GM19372 (cell line): ENCODE results near the gene TMC4.
"Not testable (repeated sequence)": the region's sequence is repeated elsewhere in the genome, so short reads cannot be mapped to it uniquely, and the experiment has no call there.

Experiments used
- ATAC-seq: cut with Tn5 transposase; IDR thresholded peaks from one replicate; pipeline ENCODE4 v1.9.1; 2021; ENCODE audit warnings: mild to moderate bottlenecking, low read depth, moderate library complexity; ENCODE audit not compliant: unreplicated experiment

The TMC4 gene

GRCh38 chr19:54206030-54206830, 33.3 kb upstream of the TMC4 start:
- ATAC-seq = no peak

GRCh38 chr19:54204767-54205468, 32.0 kb upstream of the TMC4 start:
- ATAC-seq = no peak

DNA sequence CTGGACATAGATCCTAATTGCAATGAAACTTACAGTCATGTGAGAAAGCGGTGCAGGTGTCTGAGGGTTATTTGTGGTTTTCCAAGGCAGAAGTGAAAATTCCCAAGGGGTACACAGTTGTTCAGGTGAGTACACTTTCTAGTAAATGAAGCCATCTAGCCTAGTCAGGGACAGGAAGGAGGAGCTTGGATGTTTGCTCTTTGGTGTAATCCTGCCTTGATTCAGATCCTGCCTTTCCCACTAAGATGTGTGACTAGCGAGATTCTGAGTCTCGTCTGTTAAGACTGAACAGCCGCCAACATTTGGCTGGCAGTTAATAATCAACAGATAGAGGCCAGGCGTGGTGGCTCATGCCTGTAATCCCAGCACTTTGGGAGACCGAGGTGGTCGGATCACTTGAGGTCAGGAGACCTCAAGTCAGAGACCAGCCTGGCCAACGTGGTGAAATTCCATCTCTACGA, 30.2 kb upstream of the TMC4 start:
- ATAC-seq = no peak

- no peak for ATAC-seq
Observed at GRCh38 chr19:54201980-54202379, 29.0 kb upstream of the TMC4 start.

DNA sequence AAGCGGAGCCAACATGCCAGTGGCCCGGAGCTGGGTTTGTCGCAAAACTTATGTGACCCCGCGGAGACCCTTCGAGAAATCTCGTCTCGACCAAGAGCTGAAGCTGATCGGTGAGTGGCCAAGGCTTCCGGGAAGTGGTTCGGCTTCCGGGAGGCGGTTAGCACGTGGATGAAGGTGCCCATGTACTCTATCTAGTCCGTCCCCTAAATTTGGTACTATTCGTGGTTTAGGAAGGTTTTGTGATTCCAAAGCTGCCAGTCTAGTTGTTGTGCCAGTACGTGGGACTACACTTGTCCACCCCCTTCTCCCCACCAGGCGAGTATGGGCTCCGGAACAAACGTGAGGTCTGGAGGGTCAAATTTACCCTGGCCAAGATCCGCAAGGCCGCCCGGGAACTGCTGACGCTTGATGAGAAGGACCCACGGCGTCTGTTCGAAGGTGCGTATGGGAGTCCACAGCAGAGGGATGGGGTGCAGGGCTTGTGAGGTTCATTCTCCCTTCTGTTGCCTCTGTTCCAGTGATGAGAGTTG, 28.3 kb upstream of the TMC4 start:
- peak; percentile 2 for ATAC-seq

DNA sequence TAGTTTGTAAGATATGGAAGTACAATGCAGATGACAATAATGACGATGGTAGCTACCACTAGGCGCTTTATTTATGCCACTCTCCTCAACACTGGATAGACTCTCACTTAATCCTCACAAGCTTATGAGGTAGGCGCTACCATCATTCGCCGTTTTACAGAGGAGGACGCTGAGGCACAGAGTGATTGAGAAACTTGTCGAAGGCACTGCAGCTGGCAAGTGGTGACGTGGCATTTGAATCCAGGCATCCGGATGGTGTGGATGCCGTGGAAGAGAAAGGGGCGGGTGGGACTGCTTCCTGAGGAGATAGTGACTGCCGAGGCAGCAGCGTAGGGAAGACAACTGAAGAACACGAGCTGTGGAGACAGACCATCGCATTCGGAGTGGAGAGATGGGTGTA, 26.4 kb upstream of the TMC4 start:
- no peak for ATAC-seq

- ATAC-seq = no peak
Observed at GRCh38 chr19:54197121-54197520, 24.2 kb upstream of the TMC4 start.

- ATAC-seq = no peak
Observed at GRCh38 chr19:54196536-54196935, 23.6 kb upstream of the TMC4 start.

DNA sequence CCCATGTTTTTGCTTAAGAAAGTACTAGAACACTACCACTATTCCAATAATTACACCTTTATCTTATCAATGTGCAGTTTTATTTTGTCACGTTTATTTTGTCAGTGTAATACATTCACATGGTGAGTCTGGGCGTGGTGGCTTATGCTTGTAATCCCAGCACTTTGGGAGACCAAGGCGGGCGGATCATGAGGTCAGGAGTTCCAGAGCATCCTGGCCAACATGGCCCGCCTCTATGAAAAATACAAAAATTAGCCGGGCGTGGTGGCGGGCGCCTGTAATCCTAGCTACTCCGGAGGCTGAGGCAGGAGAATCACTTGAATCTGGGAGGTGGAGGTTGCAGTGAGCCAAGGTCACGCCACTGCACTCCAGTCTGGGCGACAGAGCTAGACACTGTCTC, 21.5 kb upstream of the TMC4 start:
- ATAC-seq = not testable (repeated sequence)

GRCh38 chr19:54193011-54193410, 20.1 kb upstream of the TMC4 start:
- ATAC-seq = no peak

- ATAC-seq = no peak
Observed at GRCh38 chr19:54191811-54192453, 19.0 kb upstream of the TMC4 start.

DNA sequence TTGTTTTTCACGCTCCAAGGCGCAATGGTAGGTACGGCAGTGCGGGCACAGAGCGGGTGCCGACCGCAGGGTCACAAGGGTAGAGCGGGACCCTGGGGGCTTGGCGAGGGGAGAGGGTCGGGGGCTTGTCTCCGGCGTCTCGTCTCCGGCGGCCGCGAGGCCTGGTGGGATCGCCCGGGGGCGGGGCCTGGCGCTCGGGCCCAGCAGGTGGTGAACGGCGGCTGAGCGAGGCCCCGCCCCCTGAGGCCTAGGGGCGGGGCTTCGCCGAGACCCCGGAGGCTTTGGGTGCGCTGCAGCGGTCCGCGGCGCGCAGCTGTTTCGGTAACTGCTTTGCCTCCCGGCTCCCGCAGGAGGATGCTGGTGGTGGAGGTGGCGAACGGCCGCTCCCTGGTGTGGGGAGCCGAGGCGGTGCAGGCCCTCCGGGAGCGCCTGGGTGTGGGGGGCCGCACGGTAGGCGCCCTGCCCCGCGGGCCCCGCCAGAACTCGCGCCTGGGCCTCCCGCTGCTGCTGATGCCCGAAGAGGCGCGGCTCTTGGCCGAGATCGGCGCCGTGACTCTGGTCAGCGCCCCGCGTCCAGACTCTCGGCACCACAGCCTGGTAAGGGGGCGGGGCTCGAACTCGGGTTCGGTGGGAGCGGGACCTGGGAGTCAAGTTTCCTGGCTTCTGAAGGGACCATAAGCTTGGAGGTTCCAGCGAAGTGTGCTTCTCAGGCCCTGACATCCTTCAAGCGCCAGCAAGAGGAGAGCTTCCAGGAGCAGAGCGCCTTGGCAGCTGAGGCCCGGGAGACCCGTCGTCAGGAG, 18.3 kb upstream of the TMC4 start, which contains the start of gene TSEN34:
Gene TSEN34, plus strand, starts transcription at position 298 of the 800 bp plus-strand sequence. Its CDS starts 57 bp downstream, at position 355.
- ATAC-seq = peak; percentile 23

DNA sequence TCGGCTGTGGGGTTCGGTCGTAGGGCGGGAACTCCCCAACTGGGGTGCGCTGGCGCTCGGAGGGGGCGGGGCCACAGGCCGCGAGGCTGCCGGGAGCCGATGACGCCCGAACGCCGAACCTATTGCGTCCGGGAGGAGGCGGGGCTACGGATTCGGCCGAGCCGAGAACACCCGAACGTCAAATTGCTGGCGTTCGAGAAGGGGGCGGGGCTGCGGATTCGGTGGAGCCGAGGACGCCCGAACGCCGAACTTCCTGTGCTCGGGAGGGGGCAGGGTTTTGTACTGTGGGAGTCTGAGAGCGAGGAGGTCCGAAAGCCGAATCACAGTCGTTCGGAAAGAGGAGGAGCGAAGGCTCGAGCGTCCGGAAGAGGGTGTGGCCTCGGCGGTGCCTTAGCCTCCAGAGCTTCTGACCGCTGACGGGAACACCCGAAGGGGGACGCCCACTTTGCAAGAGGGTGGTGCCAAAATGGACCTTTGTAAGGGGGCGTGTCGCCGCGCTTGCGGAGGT, 17.6 kb upstream of the TMC4 start:
- ATAC-seq = peak; percentile 45

DNA sequence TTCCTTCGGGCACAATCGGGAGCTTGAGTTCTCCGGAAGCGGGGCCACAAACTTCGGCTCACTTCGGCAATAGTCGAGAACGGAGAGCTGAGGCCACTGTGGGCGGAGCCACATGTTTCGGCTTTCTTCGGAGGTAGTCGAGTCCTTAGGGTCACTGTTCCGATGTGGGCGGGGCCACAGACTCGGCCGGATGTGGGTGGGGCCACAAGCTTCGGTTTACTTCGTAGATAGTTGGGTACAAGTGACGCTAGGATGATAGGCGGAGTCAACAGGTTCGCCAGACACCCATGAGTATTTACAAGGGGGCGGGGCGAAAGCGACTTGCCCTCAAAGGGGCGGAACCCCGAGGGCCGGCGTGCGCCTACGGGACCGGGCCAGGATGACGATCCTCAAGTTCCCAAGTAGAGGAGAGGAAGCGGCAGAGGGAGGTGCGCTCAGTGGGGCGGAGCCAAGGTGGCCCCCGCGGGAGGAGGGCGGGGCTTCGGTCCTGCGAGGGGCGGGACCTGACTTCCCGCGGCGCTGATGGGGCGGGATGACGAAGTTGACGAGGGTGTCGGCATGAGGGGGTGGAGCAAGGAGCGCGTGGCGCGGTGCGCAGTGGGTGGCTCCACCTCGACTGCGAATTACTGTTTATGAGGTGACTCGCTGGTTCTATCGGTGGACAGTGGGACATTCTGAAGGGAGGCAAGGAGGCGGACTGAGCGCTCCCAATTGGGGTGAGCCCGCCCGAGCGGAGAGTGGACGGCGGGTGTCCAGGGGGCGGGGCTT, 17.0 kb upstream of the TMC4 start:
- ATAC-seq = peak; percentile 42

GRCh38 chr19:54189145-54189734, 16.3 kb upstream of the TMC4 start, which contains the start of gene MBOAT7:
Gene MBOAT7, minus strand, starts transcription at chr19:54189580. Its CDS starts 1,072 bp downstream, at chr19:54188508.
- peak; percentile 12 for ATAC-seq

GRCh38 chr19:54188215-54188871, 15.4 kb upstream of the TMC4 start:
- no peak for ATAC-seq

DNA sequence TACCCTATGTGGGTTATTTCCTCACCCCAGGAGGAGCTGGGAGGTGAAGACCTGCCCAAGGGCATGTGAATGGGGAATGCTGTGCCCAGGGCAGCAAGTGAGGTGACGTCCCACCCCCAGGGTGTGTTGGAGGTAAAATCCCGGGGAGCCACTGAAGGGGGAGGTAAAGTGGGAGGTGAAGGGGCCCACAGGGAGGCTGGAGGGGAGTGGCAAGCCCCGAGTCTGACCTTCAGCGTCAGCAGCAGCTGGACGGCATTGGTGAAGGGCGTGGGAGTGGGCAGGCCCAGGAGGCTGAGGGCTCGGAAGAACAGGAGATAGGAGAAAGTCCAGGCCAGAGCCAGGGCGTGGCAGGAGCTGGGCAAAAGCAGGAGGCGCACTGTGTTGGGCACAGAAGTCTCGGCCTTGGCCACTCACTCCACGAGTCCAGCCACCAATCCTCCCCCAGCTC, 14.0 kb upstream of the TMC4 start:
- ATAC-seq = no peak

- no peak for ATAC-seq
Observed at GRCh38 chr19:54186351-54186750, 13.4 kb upstream of the TMC4 start.
